ENCODE results near the gene RFC4.
A peak's percentile ranks its signal among the peaks of the same experiment; 100 is the strongest.

RFC4 gene

GRCh38 chr3:186751480-186751879, 54.8 kb downstream of the RFC4 start:
- DNase-seq = no peak

GRCh38 chr3:186750316-186750715, 56.0 kb downstream of the RFC4 start:
- no peak for DNase-seq

GRCh38 chr3:186746008-186746407, 60.3 kb downstream of the RFC4 start:
- DNase-seq = peak in 3 of 58 donors; percentile 1 to 14 (median 5)

- no peak for DNase-seq
Observed at GRCh38 chr3:186743666-186744065, 62.6 kb downstream of the RFC4 start.

GRCh38 chr3:186742618-186743380, 63.5 kb downstream of the RFC4 start:
- no peak for DNase-seq
